ENCODE data around the gene MBP.
"Not testable (repeated sequence)": the region's sequence is repeated elsewhere in the genome, so short reads cannot be mapped to it uniquely, and the experiment has no call there.

The MBP gene

DNA sequence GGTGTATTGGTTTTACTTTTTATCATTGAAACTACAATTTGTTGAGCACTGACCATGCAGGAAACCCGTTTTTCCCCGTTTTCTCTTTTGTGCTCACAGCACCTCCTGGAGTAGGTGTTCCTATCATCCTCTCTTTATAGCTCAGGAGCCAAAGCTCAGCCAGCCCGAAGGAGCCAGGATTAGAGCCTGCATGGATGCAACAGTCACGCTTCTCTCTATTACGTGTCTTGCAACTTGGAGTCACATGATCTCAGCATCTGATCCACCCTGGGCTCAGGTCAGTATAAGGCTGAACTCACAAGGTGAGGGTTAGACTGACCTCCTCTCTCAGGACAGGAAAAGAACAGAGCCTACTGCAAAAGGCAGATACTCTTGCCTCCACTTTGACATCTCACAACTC lies 150.5 kb downstream of the MBP start:
- no peak for DNase-seq

DNA sequence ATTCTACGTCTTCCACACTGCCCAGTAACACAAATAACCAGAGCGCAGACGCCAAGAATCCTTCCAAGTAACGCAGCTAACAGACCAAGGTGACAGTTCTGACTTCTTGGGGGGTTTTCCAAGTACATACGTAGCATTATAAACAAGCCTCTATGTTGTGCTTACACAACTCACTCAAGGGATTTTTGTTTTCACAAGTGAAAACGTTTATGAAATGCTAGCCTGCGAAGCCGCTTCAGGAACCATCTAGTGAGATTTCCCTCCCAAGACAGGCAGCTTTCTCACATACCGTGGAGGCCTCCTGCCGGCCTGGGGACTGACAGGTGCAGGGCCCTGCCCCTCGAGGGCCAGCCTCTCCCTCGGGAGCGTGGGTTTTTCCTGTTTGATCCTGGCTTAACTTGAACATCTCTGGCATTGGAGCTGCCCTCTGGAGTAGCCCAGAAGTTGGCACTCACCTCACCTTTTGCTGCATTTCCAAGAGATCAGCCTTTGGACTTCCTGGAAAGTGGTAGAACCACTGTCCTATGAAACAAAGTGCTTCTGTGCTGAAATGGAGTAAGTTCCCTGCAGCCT lies 151.1 kb downstream of the MBP start:
- DNase-seq: no peak

DNA sequence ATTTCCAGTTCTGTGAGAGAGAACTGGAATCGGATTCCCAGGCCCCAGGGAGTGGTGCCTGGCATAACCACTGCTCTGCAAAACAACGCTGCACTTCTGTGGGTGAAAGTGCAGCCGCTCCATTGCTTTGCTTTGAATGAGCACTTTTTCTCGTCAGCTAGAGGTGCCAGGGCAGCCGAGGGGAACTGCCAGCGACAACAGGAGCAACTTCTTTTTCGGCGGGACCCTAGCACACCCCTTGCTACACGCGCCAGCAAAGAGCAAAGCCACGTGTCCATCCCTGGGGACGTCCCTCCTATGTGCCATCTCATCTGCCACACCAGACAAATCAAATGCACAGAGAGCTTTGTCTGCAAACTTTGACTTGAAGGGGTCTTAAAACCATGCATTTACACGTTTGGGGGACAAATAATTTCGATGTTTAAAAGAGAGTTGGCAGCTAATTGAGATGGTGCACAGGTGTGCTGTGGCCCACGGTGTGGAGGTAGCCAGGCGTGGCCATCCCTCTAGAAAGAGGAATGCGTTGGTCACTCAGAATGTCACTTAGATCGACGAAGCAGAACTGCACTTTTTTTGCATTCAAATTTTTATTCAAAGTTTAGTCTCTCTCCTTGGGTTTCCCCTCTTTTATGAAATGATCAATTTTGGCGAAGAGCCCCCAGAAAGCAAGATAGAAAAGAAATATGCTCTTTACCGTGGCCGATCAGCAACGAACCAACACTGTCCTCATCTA lies 151.8 kb downstream of the MBP start:
- DNase-seq: no peak

DNA sequence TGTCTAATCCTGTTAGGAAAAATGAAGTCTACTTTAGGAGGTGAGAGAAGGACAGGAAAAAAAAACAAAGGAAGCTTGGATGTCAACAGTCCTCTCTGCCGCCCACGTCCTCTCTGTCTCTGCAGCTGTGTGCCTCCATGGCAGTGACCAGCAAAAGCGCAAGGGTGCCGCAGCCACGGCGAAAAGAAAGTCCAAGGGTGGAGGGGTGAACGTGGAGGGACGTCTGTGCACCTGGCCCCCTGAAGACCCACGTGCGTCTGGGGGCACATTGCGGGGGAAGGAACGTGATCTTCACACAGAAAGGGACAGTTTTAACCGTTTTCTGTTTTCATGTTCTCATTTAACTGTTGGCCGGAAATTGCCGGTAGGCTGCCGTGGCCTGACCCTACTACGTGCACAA lies 152.7 kb downstream of the MBP start:
- no peak for DNase-seq

DNA sequence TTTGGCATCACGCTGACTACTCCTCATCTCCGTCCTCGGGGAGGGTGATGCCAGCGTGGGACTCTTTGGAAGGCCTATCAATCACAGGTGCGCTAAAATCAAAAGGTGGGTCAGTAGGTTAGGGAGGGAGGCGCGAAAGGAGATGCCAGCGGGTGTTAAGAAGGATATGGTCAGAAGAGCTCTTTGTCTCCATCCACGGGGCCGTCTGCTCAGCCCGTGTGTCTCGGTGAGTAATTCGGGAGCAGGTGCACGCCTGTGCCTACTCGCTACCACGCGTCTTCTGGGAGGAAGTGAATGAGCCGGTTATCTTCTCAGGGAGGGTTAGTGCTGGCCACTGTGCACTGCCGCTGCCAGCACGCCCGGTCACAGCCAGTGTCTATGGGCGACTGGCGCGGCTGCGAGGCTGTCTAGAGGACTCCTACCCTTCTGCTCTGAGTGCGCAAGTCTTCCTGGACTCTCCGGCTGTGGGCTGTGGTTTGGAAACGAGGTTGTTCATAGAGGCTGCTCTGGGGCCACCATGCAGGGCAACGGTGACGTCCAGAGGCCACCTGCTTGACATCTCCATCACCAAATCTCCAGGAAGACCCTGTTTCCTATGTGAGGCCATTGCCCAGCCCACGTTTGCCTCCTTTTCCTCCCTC lies 153.4 kb downstream of the MBP start:
- no peak for DNase-seq

DNA sequence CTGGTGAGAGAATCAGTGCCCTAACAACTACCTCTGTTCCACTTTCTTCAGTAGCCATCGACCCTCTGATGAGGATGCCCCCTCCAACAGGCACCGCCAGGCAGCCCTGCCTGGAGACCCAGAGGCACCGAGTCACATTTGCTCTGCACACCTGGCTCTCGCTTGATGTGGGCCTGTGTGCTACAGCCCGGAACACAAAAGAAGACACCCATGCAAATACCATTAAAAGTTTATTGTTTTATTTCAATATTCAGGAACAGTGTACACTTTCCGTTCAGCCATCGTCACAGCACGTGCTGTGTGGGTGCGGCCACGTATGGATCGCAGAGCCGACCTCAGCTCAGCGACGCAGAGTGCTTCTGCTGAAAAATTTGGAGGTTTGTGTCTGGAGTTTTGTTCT lies 154.0 kb downstream of the MBP start:
- DNase-seq: no peak

DNA sequence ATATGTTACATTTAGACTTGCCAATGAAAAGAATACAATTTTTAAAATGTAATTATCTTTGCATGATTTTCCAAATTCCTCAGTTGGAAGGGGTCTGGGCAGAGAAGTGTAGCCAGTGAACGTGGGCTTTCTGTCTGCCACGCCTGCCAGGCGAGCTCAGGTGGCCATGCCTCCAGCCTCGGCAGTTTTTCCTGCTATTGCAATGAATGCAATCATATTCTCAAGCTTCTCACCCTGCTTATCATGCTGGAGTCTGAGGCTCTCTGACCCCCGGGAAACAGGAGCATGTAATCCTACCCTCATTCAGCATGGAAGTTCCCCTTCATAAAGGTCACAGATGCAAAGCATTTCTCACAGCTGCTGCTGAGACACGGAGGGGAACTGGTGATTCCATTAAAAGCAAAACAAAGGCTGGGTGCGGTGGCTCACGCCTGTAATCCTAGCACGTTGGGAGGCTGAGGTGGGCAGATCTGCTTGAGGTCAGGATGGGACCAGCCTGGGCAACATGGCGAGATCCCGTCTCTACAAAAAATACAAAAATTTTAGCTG lies 154.8 kb downstream of the MBP start:
- no peak for DNase-seq

DNA sequence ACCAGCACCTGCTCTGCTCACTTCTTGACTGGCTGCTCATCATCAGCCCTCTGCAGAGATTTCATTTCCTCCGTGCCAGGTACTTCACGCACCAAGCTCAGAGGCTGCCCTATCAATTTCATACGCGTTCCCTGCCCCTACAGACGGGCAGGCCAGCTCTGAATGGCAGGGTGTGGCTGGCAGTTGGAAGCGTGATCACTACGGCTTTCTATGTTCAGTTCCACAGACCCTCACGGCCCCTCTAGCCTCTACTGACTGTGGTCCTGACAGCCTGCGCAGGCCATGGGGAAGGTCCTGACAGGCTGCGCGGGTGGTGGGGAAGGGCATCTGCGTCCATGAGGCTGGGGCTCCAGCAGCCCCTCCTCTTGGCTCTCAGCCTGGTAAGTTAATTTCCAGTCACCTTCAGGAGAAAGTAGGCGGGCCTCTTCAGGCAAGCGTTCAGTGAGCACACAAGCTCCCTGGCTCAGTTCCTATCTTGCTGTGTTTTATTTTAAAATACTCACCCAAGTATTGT lies 155.4 kb downstream of the MBP start:
- no peak for DNase-seq

DNA sequence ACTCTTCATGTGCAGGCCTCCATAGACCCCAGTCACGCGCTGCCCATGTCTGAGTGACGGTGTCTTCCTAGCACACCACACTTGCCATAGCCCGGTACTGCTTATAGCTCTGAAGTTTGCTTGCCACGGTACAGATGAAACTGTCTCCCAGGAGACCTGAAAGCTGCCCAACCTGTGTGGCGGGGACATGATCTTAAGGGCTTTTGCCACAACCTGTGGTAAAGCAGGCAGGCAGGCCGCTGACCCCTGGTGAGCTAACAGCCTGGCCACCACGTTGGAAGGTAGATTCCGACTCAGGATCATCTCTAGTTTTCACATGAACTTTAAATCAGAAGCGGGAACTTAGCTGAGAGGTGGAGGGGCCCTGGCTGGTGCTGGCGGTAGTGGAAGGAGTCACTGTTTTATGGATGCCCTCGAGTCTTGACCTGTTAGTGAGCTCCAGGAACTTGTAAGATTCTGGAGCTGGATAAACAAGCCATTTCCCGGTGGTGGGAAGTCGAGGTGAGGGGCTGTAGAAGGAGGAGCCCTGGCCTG lies 156.9 kb downstream of the MBP start:
- no peak for DNase-seq

DNA sequence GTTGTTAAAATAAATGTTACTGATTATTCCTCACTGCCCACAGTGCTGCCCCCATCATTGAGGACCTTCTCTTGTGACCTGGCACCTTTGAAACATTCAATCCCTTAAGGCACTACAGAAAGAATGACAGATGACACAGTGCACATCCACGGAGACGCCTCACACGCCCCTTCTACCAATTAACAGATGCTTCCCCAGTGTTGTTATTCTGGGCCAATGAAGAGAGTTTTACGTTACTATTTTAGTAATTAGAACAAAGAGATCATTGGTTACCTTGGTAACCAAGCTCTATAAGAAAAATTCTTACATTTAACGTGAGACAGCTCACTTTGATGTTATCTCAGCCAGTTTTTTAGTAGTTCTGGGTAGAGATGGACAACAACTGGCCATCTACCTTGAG lies 158.2 kb downstream of the MBP start:
- DNase-seq: no peak

DNA sequence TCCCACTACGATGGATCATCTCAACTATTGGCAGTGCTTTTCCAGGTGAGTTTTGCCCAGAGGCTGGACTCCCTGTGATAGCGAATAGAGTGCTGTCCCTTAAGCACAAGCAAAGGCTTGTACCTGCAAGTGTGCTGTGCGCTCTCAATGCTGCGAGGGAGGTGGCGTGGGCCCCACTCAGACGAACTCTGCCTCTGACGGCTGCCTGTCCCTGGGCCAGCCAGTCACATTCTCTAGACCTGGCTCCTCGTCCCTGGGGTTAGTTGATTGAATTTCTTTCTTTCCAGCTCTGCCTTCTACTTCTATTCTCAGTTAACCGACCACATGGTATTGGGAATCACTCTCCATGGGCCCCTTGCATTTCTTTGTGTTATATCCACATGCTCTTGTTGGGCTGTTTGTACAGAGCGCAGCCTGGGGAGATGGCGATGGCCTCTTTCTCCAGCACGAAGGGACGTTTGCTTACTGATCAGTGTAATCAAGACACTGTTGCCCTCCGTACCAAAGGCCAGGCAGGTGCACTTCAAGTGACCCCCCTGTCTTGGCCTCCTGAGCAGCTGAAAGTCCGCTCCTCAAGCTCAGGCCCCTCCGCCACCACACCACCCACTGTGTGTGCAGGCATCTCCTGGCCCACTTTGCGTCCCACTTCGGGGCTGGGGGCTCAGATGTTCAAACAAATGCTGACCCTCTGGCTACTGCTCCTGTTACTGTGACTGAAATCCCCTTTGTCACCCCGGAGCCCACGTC lies 158.9 kb downstream of the MBP start:
- no peak for DNase-seq

DNA sequence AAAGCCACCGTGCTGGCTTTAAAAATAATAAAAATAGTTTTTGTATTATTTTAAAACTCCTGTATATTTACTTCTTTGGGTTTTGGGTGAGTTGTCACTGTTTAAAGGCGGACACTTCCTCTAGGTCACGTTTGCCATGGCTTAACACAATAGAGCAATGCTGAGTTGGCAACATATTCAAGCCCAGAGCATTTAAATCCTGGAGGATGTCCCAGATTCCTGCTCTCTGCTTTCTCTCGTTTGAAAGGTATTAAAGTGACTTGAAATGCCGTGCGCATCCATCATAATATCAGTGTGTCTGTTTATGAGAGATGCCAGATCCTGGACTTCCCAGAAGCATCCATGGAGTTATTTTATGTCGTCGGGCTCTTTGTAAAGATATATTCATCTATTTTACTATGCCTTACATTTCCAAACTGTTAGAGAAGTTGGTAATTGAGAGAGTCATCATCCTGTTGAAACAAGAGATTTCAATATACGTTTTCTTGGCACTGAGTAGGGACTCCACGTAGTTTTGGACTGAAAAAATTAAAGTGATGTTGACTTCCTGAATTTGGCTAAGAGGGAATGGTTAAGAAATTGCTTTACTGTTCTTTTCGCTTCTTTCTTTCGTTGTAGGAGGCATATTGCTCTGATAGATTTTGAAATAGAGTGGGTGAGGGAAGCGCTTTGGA lies 159.6 kb downstream of the MBP start:
- DNase-seq: no peak

DNA sequence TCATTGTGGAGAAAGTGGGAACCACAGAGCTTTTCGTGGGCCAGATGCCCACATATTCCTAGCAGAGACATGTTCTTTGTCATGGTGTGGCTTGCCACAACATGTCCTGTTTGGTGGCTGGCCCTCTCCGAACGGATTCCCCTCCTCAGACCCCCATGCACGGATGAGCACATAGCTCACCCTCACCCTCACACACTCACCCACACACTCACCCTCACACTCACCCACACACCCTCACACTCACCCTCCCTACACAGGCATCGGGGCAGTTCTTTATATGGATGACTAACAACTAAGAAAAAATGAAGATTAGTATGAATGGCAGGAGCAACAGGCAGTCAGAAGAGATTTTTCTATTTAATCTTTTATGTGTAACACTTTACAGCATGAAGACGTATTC lies 160.3 kb downstream of the MBP start:
- no peak for DNase-seq

DNA sequence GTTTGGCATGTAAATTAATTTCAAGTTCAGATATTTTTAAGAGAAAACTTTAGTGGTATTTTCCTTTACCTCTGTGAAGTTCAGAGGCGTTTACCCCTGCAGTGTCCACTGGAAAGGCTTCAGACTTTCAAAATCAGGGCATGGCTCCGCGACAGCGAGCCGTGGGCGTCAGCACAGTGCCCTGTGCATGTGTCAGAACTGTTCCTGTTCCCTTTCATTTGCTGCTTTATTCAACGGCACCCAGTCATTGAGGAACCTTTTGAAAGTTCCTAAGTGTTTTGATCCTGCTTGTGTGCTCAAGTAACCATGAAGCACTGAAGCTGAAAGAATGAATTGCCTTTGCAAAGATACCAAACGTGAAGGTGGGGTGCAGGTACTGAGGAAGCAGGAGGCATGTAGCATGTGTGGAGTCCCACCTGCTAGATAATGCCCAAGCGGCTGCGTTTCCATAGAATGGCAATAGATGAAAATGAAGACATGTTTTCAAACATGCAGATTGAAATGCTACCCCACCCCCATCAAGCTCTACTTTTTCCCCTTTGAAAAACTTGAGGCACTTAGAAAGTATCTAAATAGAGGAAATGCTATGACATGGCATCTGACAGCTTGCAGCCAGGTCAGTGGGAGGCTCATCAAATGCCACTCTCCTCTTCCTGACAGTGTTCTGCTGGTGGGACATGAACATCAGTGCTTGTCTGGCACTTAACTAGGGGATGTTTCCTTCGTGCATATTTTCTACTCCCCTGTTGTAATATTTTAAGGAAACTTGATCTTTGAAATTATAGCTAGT lies 161.6 kb downstream of the MBP start:
- no peak for DNase-seq

DNA sequence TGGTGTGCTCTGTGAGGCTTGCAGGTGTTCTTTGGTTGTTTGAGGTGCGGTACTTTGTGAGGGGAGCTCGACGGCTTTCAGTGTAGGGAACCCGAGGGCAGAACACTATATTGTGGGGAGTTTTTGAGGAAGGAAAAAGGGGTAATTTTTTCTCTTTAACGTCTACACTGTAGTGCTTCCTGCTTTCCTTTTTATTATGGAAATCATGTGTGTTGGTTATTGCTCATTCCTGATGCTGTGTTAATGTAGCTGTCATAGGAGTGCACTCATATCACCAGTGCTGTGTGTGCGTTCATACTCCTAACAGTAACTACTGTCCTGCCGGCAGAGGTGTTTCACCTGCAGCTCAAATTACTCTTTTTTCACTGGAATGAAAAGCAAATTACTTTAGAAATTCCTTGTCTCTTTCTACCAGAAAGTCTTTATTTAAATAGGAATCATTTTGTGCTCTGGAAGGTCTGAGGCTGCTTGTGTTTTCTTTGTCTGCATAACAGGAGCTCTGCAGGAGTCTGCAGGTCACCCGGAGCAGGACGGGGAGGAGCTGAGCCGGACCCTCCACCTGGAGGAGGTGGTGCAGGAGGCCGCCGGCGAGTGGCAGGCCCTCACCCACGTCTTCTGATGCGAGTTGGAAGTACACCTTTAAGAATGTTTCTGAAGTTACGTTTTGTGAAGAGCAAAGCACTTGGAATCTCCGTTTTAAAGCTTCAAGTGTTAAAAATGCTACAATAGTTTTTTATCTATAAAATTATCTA lies 164.7 kb downstream of the MBP start:
- no peak for DNase-seq

DNA sequence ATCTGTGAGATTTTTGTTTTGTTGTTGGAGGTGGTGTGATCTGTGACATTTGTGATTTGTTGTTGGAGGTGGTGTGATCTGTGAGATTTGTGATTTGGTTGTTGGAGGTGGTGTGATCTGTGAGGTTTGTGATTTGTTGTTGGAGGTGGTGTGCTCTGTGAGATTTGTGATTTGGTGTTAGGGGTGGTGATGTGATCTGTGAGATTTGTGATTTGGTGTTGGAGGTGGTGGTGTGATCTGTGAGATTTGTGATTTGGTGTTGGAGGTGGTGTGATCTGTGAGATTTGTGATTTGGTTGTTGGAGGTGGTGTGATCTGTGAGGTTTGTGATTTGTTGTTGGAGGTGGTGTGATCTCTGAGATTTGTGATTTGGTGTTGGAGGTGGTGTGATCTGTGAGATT lies 165.3 kb downstream of the MBP start:
- DNase-seq: not testable (repeated sequence)

DNA sequence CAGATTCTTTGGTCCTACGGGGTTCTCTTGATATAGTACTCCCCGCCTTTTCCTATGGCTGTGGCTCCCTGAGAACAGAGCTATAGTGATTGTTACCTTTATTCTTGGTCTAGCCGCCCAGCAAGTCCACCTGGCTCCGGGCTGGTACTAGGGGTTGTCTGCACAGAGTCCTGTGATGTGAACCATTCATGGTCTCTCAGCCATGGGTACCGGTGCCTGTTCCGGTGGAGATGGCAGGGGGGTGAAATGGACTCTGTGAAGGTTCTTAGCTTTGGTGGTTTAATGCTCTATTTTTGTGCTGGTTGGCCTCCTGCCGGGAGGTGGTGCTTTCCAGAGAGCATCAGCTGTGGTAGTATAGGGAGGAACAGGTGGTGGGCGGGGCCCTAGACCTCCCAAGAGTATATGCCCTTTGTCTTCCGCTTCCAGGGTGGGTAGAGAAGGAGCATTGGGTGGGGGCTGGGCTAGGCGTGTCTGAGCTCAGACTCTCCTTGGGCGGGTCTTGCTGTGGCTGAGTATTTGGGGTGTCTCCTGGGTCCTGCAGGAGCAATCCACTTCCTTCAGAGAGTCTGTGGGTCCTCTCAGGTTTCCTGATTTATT lies 166.9 kb downstream of the MBP start:
- not testable (repeated sequence) for DNase-seq

DNA sequence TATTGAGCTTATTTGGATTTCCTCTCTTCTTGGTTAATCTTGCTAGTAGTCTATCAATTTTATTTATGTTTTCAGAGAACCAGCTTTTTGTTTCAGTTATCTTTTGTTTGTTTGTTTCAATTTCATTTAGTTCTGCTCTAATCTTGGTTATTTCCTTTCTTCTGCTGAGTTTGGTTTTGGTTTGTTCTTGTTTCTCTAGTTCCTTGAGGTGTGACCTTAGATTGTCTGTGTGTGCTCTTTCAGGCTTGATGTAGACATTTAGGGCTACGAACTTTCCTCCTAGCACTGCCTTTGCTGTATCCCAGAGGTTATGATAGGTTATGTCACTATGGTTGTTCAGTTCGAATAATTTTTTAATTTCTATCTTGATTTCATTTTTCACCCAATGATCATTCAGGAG lies 168.6 kb downstream of the MBP start:
- DNase-seq: no peak

DNA sequence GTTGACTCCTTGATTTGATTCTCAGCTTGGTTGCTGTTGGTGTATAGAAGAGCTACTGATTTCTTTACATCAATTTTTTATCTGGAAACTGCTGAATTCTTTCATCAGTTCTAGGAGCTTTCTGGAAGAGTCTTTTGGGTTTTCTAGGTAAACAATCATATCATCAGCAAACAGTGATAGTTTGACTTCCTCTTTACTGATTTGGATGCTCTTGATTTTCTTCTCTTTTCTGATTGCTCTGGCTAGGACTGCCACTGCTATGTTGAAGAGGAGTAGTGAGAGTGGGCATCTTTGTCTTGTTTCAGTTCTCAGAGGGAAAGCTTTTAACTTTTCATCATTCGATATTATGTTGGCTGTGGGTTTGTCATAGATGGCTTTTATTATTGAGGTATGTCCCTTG lies 169.7 kb downstream of the MBP start:
- DNase-seq: no peak

DNA sequence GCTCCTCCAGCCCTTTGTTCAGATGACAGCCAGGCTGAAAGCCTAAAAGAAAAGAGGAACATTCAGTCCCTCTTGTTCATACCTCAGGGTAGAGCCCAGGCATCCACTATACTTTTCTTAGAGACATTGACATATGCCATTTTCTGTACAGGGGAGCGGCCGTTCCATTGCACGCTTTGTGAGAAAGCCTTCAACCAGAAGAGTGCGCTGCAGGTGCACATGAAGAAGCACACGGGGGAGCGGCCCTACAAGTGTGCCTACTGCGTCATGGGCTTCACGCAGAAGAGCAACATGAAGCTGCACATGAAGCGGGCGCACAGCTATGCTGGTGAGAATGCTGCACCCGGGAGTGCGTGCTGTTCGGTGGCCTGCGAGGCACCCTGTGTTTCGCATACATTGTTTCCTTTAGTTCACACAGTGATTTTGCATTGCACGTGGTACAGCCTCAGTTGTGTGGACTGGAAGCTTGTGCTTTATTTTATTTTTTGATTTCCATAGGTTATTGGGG lies 172.0 kb downstream of the MBP start:
- DNase-seq: no peak

Measured in femur (tissue), 1 donor.